CD4-positive, alpha-beta memory T cell (primary cell): ENCODE data around the gene GRIA1. TPM values are rescaled to one million over a fixed set of nuclear protein-coding genes. Genes with fewer than 3 reads are reported as not detected.

ENCODE experiments used
- CTCF ChIA-PET: fragments of 350-600 bp; sonication (Branson Sonifier 250); formaldehyde crosslinking; loops from one replicate; lab custom pipeline; 2021; ENCODE audit warnings: inconsistent platforms; ENCODE audit not compliant: partially characterized antibody; lab: Charles Lee
- POLR2A ChIA-PET: fragments of 350-600 bp; sonication (Branson Sonifier 250); formaldehyde crosslinking; loops from one replicate; lab custom pipeline; 2021; ENCODE audit not compliant: partially characterized antibody; lab: Charles Lee
- DNase-seq, 5 donors: peaks; one replicate each; pipeline versions ENCODE4 v3.0.0 to v3.0.0-alpha.2; 2020 to 2022; ENCODE audit warnings: mixed read lengths in 1 of 5
- H3K27ac ChIP-seq: one replicate; pipeline ENCODE4 v1.7.0; 2013; ENCODE audit warnings: low read depth, low read length
- H3K27me3 ChIP-seq: 2 replicates; pipeline ENCODE4 v1.7.0; 2013; ENCODE audit warnings: mild to moderate bottlenecking, low read length, moderate library complexity; ENCODE audit not compliant: insufficient read depth
- H3K36me3 ChIP-seq: 2 replicates; pipeline ENCODE4 v1.7.0; 2013; ENCODE audit warnings: mild to moderate bottlenecking, low read length, moderate library complexity; ENCODE audit not compliant: insufficient read depth
- H3K4me1 ChIP-seq: 2 replicates; pipeline ENCODE4 v1.7.0; 2013; ENCODE audit warnings: mild to moderate bottlenecking, low read length, moderate library complexity; ENCODE audit not compliant: insufficient read depth
- H3K4me3 ChIP-seq, 2 donors: one replicate each; pipeline ENCODE4 v1.7.0; 2013; ENCODE audit warnings: low read length in 2 of 2, mild to moderate bottlenecking in 1 of 2
- H3K9me3 ChIP-seq, 2 donors: one replicate each; pipeline ENCODE4 v1.7.0; 2013; ENCODE audit warnings: low read length in 2 of 2, control low read depth in 1 of 2; ENCODE audit not compliant: control insufficient read depth in 1 of 2
- H3K27ac Mint-ChIP-seq, 7 donors: one replicate each; pipeline ENCODE4 v1.8.0; 2020 to 2021; ENCODE audit warnings: mixed read lengths in 7 of 7, mild to moderate bottlenecking in 6 of 7, inconsistent platforms in 3 of 7, moderate library complexity in 3 of 7
- H3K27me3 Mint-ChIP-seq, 2 donors: one replicate each; pipeline ENCODE4 v1.8.0; 2020 to 2021; ENCODE audit warnings: mixed read lengths in 2 of 2
- H3K36me3 Mint-ChIP-seq, 2 donors: one replicate each; pipeline ENCODE4 v1.8.0; 2020 to 2021; ENCODE audit warnings: mixed read lengths in 2 of 2, inconsistent platforms in 1 of 2, mild to moderate bottlenecking in 1 of 2
- H3K4me1 Mint-ChIP-seq, 4 donors: one replicate each; pipeline ENCODE4 v1.8.0; 2020 to 2021; ENCODE audit warnings: mixed read lengths in 4 of 4, mild to moderate bottlenecking in 1 of 4
- H3K4me3 Mint-ChIP-seq, 8 donors: one replicate each; pipeline ENCODE4 v1.8.0; 2020 to 2021; ENCODE audit warnings: mixed read lengths in 8 of 8, mild to moderate bottlenecking in 7 of 8, moderate library complexity in 6 of 8, inconsistent platforms in 3 of 8
- H3K9me3 Mint-ChIP-seq, 8 donors: one replicate each; pipeline ENCODE4 v1.8.0; 2020 to 2021; ENCODE audit warnings: mixed read lengths in 8 of 8, mild to moderate bottlenecking in 5 of 8, inconsistent platforms in 3 of 8, moderate library complexity in 1 of 8
- intact Hi-C: fragments of 100-400 bp; cut with micrococcal nuclease; formaldehyde crosslinking; loops from one replicate; pipeline ENCODE4 v1.15.1; 2023
- polyA plus RNA-seq, 2 donors: library from polyadenylated mRNA; unstranded; fragments of 300-500 nt; fragmentation: Illumina TruSeq; gene quantifications; one replicate each; pipeline ENCODE4 v1.2.3, GENCODE V29; 2021
- total RNA-seq, 2 experiments: library from RNA; stranded (reverse); gene quantifications; one replicate each; pipeline ENCODE4 v1.2.3, GENCODE V29; 2021

Gene GRIA1
- total and polyA plus RNA-seq, 4 experiments from 2014 or later, result not detected

GRCh38 chr5:153605386-153605785, 114.9 kb downstream of the GRIA1 start:
- no peak overlapping the region for H3K4me3 Mint-ChIP-seq
- H3K27ac Mint-ChIP-seq, result no peak overlapping the region
- H3K27ac ChIP-seq, result no peak overlapping the region
- DNase-seq, result no peak
- peaks cover 0 to 2% of the 10 kb centered on the region in 2 donors for H3K27me3 Mint-ChIP-seq
- H3K4me1 Mint-ChIP-seq, result no peaks in the 10 kb centered on the region
- H3K4me3 ChIP-seq, result no peak overlapping the region
- intact Hi-C loops, result no loop called here
- H3K4me1 ChIP-seq, result no peaks in the 10 kb centered on the region
- ChIA-PET CTCF (no interaction called here), POLR2A (no interaction called here)
- H3K36me3 ChIP-seq, result no peaks in the 10 kb centered on the region
- H3K9me3 Mint-ChIP-seq, result peaks cover 0 to 3% (median 0%) of the 10 kb centered on the region in 8 donors
- H3K9me3 ChIP-seq, result no peaks in the 10 kb centered on the region
- no peaks in the 10 kb centered on the region for H3K36me3 Mint-ChIP-seq
- no peaks in the 10 kb centered on the region for H3K27me3 ChIP-seq

GRCh38 chr5:153610009-153610408, 119.5 kb downstream of the GRIA1 start:
- POLR2A ChIA-PET, result no interaction called here
- Mint-ChIP-seq H3K4me1 (no peaks in the 10 kb centered on the region), H3K4me3 (no peak overlapping the region), H3K9me3 (peaks cover 0 to 4% (median 0%) of the 10 kb centered on the region in 8 donors), H3K36me3 (no peaks in the 10 kb centered on the region), H3K27ac (no peak overlapping the region), H3K27me3 (peaks cover 0 to 3% of the 10 kb centered on the region in 2 donors)
- Histone ChIP-seq H3K9me3 (no peaks in the 10 kb centered on the region), H3K4me3 (no peak overlapping the region), H3K27me3 (no peaks in the 10 kb centered on the region), H3K27ac (no peak overlapping the region), H3K4me1 (no peaks in the 10 kb centered on the region), H3K36me3 (no peaks in the 10 kb centered on the region)
- CTCF ChIA-PET, result no interaction called here
- intact Hi-C loops, result no loop called here
- DNase-seq, result no peak

- ChIA-PET CTCF (no interaction called here), POLR2A (no interaction called here)
- Histone ChIP-seq H3K27me3 (no peaks in the 10 kb centered on the region), H3K36me3 (no peaks in the 10 kb centered on the region), H3K27ac (no peak overlapping the region), H3K4me3 (no peak overlapping the region), H3K4me1 (no peaks in the 10 kb centered on the region), H3K9me3 (no peaks in the 10 kb centered on the region)
- peaks cover 0 to 4% (median 0%) of the 10 kb centered on the region in 8 donors for H3K9me3 Mint-ChIP-seq
- intact Hi-C loops, result no loop called here
- H3K36me3 Mint-ChIP-seq, result no peaks in the 10 kb centered on the region
- no peak for DNase-seq
- no peak overlapping the region for H3K4me3 Mint-ChIP-seq
- H3K4me1 Mint-ChIP-seq, result no peaks in the 10 kb centered on the region
- no peak overlapping the region for H3K27ac Mint-ChIP-seq
- peaks cover 0 to 3% of the 10 kb centered on the region in 2 donors for H3K27me3 Mint-ChIP-seq
These were observed 120.3 kb downstream of the GRIA1 start for GRCh38 chr5:153610811-153611210.

GRCh38 chr5:153613144-153613543, 122.7 kb downstream of the GRIA1 start:
- Mint-ChIP-seq H3K36me3 (no peaks in the 10 kb centered on the region), H3K4me3 (no peak overlapping the region), H3K27ac (no peak overlapping the region), H3K4me1 (no peaks in the 10 kb centered on the region), H3K9me3 (peaks cover 0 to 4% (median 0%) of the 10 kb centered on the region in 8 donors), H3K27me3 (peaks cover 0 to 3% of the 10 kb centered on the region in 2 donors)
- H3K36me3 ChIP-seq, result no peaks in the 10 kb centered on the region
- H3K27me3 ChIP-seq, result no peaks in the 10 kb centered on the region
- ChIA-PET CTCF (no interaction called here), POLR2A (no interaction called here)
- no peak overlapping the region for H3K4me3 ChIP-seq
- intact Hi-C loops, result no loop called here
- no peak overlapping the region for H3K27ac ChIP-seq
- no peak for DNase-seq
- no peaks in the 10 kb centered on the region for H3K4me1 ChIP-seq
- H3K9me3 ChIP-seq, result no peaks in the 10 kb centered on the region

- intact Hi-C loops, result no loop called here
- no peak overlapping the region for H3K4me3 Mint-ChIP-seq
These were observed 123.2 kb downstream of the GRIA1 start for GRCh38 chr5:153613672-153614071.

GRCh38 chr5:153617190-153617589, 126.7 kb downstream of the GRIA1 start:
- peaks cover 0 to 4% (median 2%) of the 10 kb centered on the region in 8 donors for H3K9me3 Mint-ChIP-seq
- CTCF ChIA-PET, result no interaction called here
- no peak overlapping the region for H3K27ac Mint-ChIP-seq
- Histone ChIP-seq H3K36me3 (no peaks in the 10 kb centered on the region), H3K4me1 (no peaks in the 10 kb centered on the region), H3K9me3 (no peaks in the 10 kb centered on the region), H3K4me3 (no peak overlapping the region), H3K27ac (no peak overlapping the region), H3K27me3 (no peaks in the 10 kb centered on the region)
- H3K4me1 Mint-ChIP-seq, result no peaks in the 10 kb centered on the region
- H3K4me3 Mint-ChIP-seq, result no peak overlapping the region
- no peak for DNase-seq
- peaks cover 0 to 1% of the 10 kb centered on the region in 2 donors for H3K27me3 Mint-ChIP-seq
- POLR2A ChIA-PET, result no interaction called here
- intact Hi-C loops, result no loop called here
- no peaks in the 10 kb centered on the region for H3K36me3 Mint-ChIP-seq

More at GRCh38 chr5:153613672-153614071, 123.2 kb downstream of the GRIA1 start:
- no peaks in the 10 kb centered on the region for H3K9me3 ChIP-seq
- peaks cover 0 to 4% (median 0%) of the 10 kb centered on the region in 8 donors for H3K9me3 Mint-ChIP-seq
- CTCF ChIA-PET, result no interaction called here
- H3K36me3 ChIP-seq, result no peaks in the 10 kb centered on the region
- H3K27ac Mint-ChIP-seq, result peak overlapping the region in 1 of 7 donors; percentile 24
- no peaks in the 10 kb centered on the region for H3K27me3 ChIP-seq
- peaks cover 0 to 3% of the 10 kb centered on the region in 2 donors for H3K27me3 Mint-ChIP-seq
- no peaks in the 10 kb centered on the region for H3K36me3 Mint-ChIP-seq
- H3K4me3 ChIP-seq, result no peak overlapping the region
- no peaks in the 10 kb centered on the region for H3K4me1 Mint-ChIP-seq
- no peaks in the 10 kb centered on the region for H3K4me1 ChIP-seq
- POLR2A ChIA-PET, result no interaction called here
- no peak overlapping the region for H3K27ac ChIP-seq
- no peak for DNase-seq

GRCh38 chr5:153618307-153618706, 127.8 kb downstream of the GRIA1 start:
- H3K36me3 ChIP-seq, result no peaks in the 10 kb centered on the region
- intact Hi-C loops, result no loop called here
- no peaks in the 10 kb centered on the region for H3K9me3 ChIP-seq
- Mint-ChIP-seq H3K27me3 (peaks cover 0 to 1% of the 10 kb centered on the region in 2 donors), H3K4me3 (no peak overlapping the region), H3K4me1 (no peaks in the 10 kb centered on the region), H3K27ac (no peak overlapping the region), H3K36me3 (no peaks in the 10 kb centered on the region), H3K9me3 (peaks cover 0 to 4% (median 2%) of the 10 kb centered on the region in 8 donors)
- POLR2A ChIA-PET, result no interaction called here
- DNase-seq, result no peak
- H3K27me3 ChIP-seq, result no peaks in the 10 kb centered on the region
- no peaks in the 10 kb centered on the region for H3K4me1 ChIP-seq
- H3K27ac ChIP-seq, result no peak overlapping the region
- no peak overlapping the region for H3K4me3 ChIP-seq
- CTCF ChIA-PET, result no interaction called here

GRCh38 chr5:153618867-153619266, 128.4 kb downstream of the GRIA1 start:
- Mint-ChIP-seq H3K27ac (no peak overlapping the region), H3K36me3 (no peaks in the 10 kb centered on the region), H3K4me1 (no peaks in the 10 kb centered on the region), H3K27me3 (peaks cover 0 to 1% of the 10 kb centered on the region in 2 donors), H3K4me3 (no peak overlapping the region), H3K9me3 (peaks cover 0 to 4% (median 2%) of the 10 kb centered on the region in 8 donors)
- Histone ChIP-seq H3K27ac (no peak overlapping the region), H3K4me3 (no peak overlapping the region), H3K27me3 (no peaks in the 10 kb centered on the region), H3K36me3 (no peaks in the 10 kb centered on the region), H3K9me3 (no peaks in the 10 kb centered on the region), H3K4me1 (no peaks in the 10 kb centered on the region)
- no peak for DNase-seq
- intact Hi-C loops, result no loop called here
- ChIA-PET POLR2A (no interaction called here), CTCF (no interaction called here)
